ENCODE data around the gene CABP1.

CABP1 gene

GRCh38 chr12:120690978-120691377, 50.6 kb downstream of the CABP1 start:
- DNase-seq (ENCODE audit: extremely low read depth in 1 of 2, low read depth in 1 of 2): no peak

GRCh38 chr12:120692524-120693033, 52.2 kb downstream of the CABP1 start:
- DNase-seq (ENCODE audit: extremely low read depth in 1 of 2, low read depth in 1 of 2): no peak

GRCh38 chr12:120693848-120694247, 53.4 kb downstream of the CABP1 start:
- no peak for DNase-seq (ENCODE audit: extremely low read depth in 1 of 2, low read depth in 1 of 2)

GRCh38 chr12:120696626-120697025, 56.2 kb downstream of the CABP1 start:
- DNase-seq (ENCODE audit: extremely low read depth in 1 of 2, low read depth in 1 of 2): no peak

GRCh38 chr12:120697344-120697743, 56.9 kb downstream of the CABP1 start:
- no peak for DNase-seq (ENCODE audit: extremely low read depth in 1 of 2, low read depth in 1 of 2)

- no peak for DNase-seq (ENCODE audit: extremely low read depth in 1 of 2, low read depth in 1 of 2)
These were observed 58.2 kb downstream of the CABP1 start for GRCh38 chr12:120698665-120699064.

- DNase-seq (ENCODE audit: extremely low read depth in 1 of 2, low read depth in 1 of 2): no peak
These were observed 59.1 kb downstream of the CABP1 start for GRCh38 chr12:120699553-120699952.

- DNase-seq (ENCODE audit: extremely low read depth in 1 of 2, low read depth in 1 of 2): no peak
These were observed 60.5 kb downstream of the CABP1 start for GRCh38 chr12:120700886-120701285.

- DNase-seq (ENCODE audit: extremely low read depth in 1 of 2, low read depth in 1 of 2): no peak
These were observed 62.2 kb downstream of the CABP1 start for GRCh38 chr12:120702637-120703036.

- DNase-seq (ENCODE audit: extremely low read depth in 1 of 2, low read depth in 1 of 2): no peak
These were observed 63.0 kb downstream of the CABP1 start for GRCh38 chr12:120703311-120703942.

GRCh38 chr12:120705618-120706017, 65.2 kb downstream of the CABP1 start:
- DNase-seq (ENCODE audit: extremely low read depth in 1 of 2, low read depth in 1 of 2): no peak

- no peak for DNase-seq (ENCODE audit: extremely low read depth in 1 of 2, low read depth in 1 of 2)
These were observed 65.6 kb downstream of the CABP1 start for GRCh38 chr12:120706029-120706428.

- no peak for DNase-seq (ENCODE audit: extremely low read depth in 1 of 2, low read depth in 1 of 2)
These were observed 68.2 kb downstream of the CABP1 start for GRCh38 chr12:120708651-120709050.

- DNase-seq (ENCODE audit: extremely low read depth in 1 of 2, low read depth in 1 of 2): peak; percentile 42 to 74
These were observed 69.8 kb downstream of the CABP1 start, which contains the start of gene UNC119B for GRCh38 chr12:120710031-120710804. Gene UNC119B, plus strand, starts transcription at chr12:120710458. Its CDS starts 17 bp downstream, at chr12:120710475.

- DNase-seq (ENCODE audit: extremely low read depth in 1 of 2, low read depth in 1 of 2): peak in 1 of 2 donors; percentile 6
These were observed 70.4 kb downstream of the CABP1 start for GRCh38 chr12:120710805-120711296.

- DNase-seq (ENCODE audit: extremely low read depth in 1 of 2, low read depth in 1 of 2): no peak
These were observed 71.0 kb downstream of the CABP1 start for GRCh38 chr12:120711411-120711810.

GRCh38 chr12:120712610-120713009, 72.2 kb downstream of the CABP1 start:
- no peak for DNase-seq (ENCODE audit: extremely low read depth in 1 of 2, low read depth in 1 of 2)

GRCh38 chr12:120713861-120714482, 73.5 kb downstream of the CABP1 start:
- DNase-seq (ENCODE audit: extremely low read depth in 1 of 2, low read depth in 1 of 2): peak; percentile 42 to 49
